GM12878 (cell line): ENCODE measurements around the gene CHD5. TPM values are rescaled to one million over a fixed set of nuclear protein-coding genes. Genes with fewer than 3 reads are reported as not detected.

Experiments
- ATAC-seq: fragments of 200-7000 bp; cut with Tn5 transposase; 3 replicates; pipeline ENCODE4 v1.9.1; 2020; ENCODE audit warnings: mild to moderate bottlenecking, moderate library complexity
- BruUV-seq: library from RNA; stranded (reverse); fragments of 400-500 nt; replicated peaks from 2 replicates; lab custom pipeline; 2021; lab: Mats Ljungman, UMichigan
- CTCF ChIA-PET: fragments of 300-600 bp; sonication (Branson Sonifier 250); formaldehyde crosslinking; extraction: SDS; loops from one replicate; lab custom pipeline; 2021; ENCODE audit warnings: inconsistent platforms; lab: Yijun Ruan, JAX
- POLR2A ChIA-PET: fragments of 350-600 bp; formaldehyde crosslinking; extraction: SDS; loops from one replicate; lab custom pipeline; 2021; ENCODE audit warnings: inconsistent platforms; lab: Charles Lee
- RAD21 ChIA-PET: fragments of 300-600 bp; sonication (Branson Sonifier 250); formaldehyde crosslinking; loops from one replicate; lab custom pipeline; 2023; ENCODE audit warnings: antibody characterized with exemption; ENCODE audit not compliant: unreplicated experiment; lab: Charles Lee
- SMC1A ChIA-PET: fragments of 300-600 bp; sonication (Branson Sonifier 250); formaldehyde crosslinking; loops from one replicate; lab custom pipeline; 2023; ENCODE audit not compliant: unreplicated experiment, uncharacterized antibody; lab: Charles Lee
- DNase-seq: peaks from one replicate; pipeline ENCODE4 v3.0.0-alpha.2; 2011; ENCODE audit warnings: low read depth, low spot score
- FAIRE-seq: peaks from 3 replicates; lab custom pipeline; 2011; peaks lifted over from hg19 to GRCh38; lab: Jason Lieb, UNC
- H2AFZ ChIP-seq: 2 replicates; pipeline ENCODE4 v1.6.0; 2011; ENCODE audit warnings: low read depth, low read length, control low read depth; ENCODE audit not compliant: control insufficient read depth
- H3K27ac ChIP-seq: 2 replicates; pipeline ENCODE4 v1.5.1; 2011; ENCODE audit warnings: control low read depth; ENCODE audit not compliant: control insufficient read depth, insufficient read depth
- H3K27me3 ChIP-seq, 2 experiments: replicated peaks in 1 of 2; 2 replicates each; pipeline versions ENCODE4 v1.6.0 to v1.6.1; 2011; ENCODE audit warnings: low read length in 1 of 2; ENCODE audit not compliant: control insufficient read depth in 2 of 2, insufficient read depth in 2 of 2
- H3K36me3 ChIP-seq, 2 experiments: 2 replicates each; pipeline ENCODE4 v1.5.1; 2011; ENCODE audit warnings: low read length in 1 of 2; ENCODE audit not compliant: control insufficient read depth in 2 of 2, insufficient read depth in 2 of 2
- H3K4me1 ChIP-seq: 2 replicates; pipeline ENCODE4 v1.6.1; 2011; ENCODE audit warnings: mild to moderate bottlenecking, low read length, moderate library complexity, mixed read lengths; ENCODE audit not compliant: control insufficient read depth, insufficient read depth
- H3K4me2 ChIP-seq: 2 replicates; pipeline ENCODE4 v1.6.0; 2011; ENCODE audit warnings: control low read depth; ENCODE audit not compliant: control insufficient read depth, insufficient read depth
- H3K4me3 ChIP-seq: fragments of 200-600 bp; sonication (generic); 2 replicates; pipeline ENCODE4 v1.5.1; 2016
- H3K79me2 ChIP-seq: 2 replicates; pipeline ENCODE4 v1.6.0; 2011; ENCODE audit warnings: low read length; ENCODE audit not compliant: control insufficient read depth, insufficient read depth
- H3K9ac ChIP-seq: 2 replicates; pipeline ENCODE4 v1.8.0; 2011; ENCODE audit warnings: low read length, control low read depth, mixed read lengths; ENCODE audit not compliant: control insufficient read depth, insufficient read depth
- H3K9me3 ChIP-seq: replicated peaks from 3 replicates; pipeline ENCODE4 v1.5.1; 2011; ENCODE audit warnings: mild to moderate bottlenecking, low read length; ENCODE audit not compliant: control insufficient read depth, insufficient read depth
- H4K20me1 ChIP-seq: 2 replicates; pipeline ENCODE4 v1.6.0; 2011; ENCODE audit not compliant: control insufficient read depth, insufficient read depth
- PAX5 ChIP-seq: IDR thresholded peaks from 2 replicates; pipeline ENCODE4 v1.6.1; 2011; ENCODE audit warnings: low read depth, low read length, borderline replicate concordance
- SRF ChIP-seq, 2 experiments: IDR thresholded peaks; 2 replicates each; pipeline ENCODE4 v1.6.1; 2011; ENCODE audit warnings: low read depth in 2 of 2, low read length in 2 of 2, mild to moderate bottlenecking in 1 of 2, moderate library complexity in 1 of 2
- TBL1XR1 ChIP-seq: IDR thresholded peaks from 2 replicates; pipeline ENCODE4 v1.6.1; 2012; ENCODE audit warnings: low read depth, low read length, improper control_type of control experiment
- WGBS: methylation state at CpG from one replicate; pipeline ENCODE4 v1.1.6; 2016; ENCODE audit warnings: low lambda C conversion rate; ENCODE audit not compliant: insufficient replicate concordance, insufficient coverage; ENCODE audit errors: missing lambda C conversion rate; 5-methylcytosine and 5-hydroxymethylcytosine counted together
- in situ Hi-C: fragments of 300-500 bp; cut with MboI; formaldehyde crosslinking; loops from 9 replicates; pipeline ENCODE4 v1.14.3; 2018; ENCODE audit warnings: mixed read lengths
- intact Hi-C: fragments of 100-400 bp; cut with micrococcal nuclease; formaldehyde crosslinking; loops from one replicate; pipeline ENCODE4 v1.14.2; 2022; ENCODE audit not compliant: unreplicated experiment
- polyA plus RNA-seq, 11 experiments: library from polyadenylated mRNA; depleted of rRNA in 4 of 11; unstranded in 6 of 11; stranded (reverse) in 5 of 11; fragments of >200 nt; fragmentation: Nextera tagmentation in 4 of 11; fragmentation: Illumina TruSeq in 1 of 11; extraction: Ambion mirVana in 4 of 11; extraction: Trizol in 1 of 11; gene quantifications; 1 replicate in 1 of 11; 2 replicates in 10 of 11; pipeline versions ENCODE4 v1.2.1 to v1.2.3, GENCODE V29; 2011 to 2016; ENCODE audit warnings: inconsistent platforms in 2 of 11, missing spikeins in 2 of 11, low read depth in 1 of 11
- total RNA-seq, 4 experiments: library from RNA; depleted of rRNA in 3 of 4; stranded (reverse); fragments of >200 nt in 3 of 4; fragmentation: Illumina TruSeq in 1 of 4; extraction: Trizol in 1 of 4; gene quantifications; 2 replicates each; pipeline versions ENCODE4 v1.2.1 to v1.2.3, GENCODE V29; 2013 to 2021
- TF ChIP-seq, protein P1 (sequence below): IDR thresholded peaks from 2 replicates; pipeline ENCODE4 v1.6.1; 2012; ENCODE audit warnings: low read depth, low read length, improper control_type of control experiment
- TF ChIP-seq, protein P2 (sequence below): fragments of 450-650 bp; IDR thresholded peaks from 2 replicates; pipeline ENCODE4 v1.6.1; 2018; ENCODE audit warnings: borderline replicate concordance, mild to moderate bottlenecking; ENCODE audit not compliant: partially characterized antibody

The CHD5 gene
- total and polyA plus RNA-seq, 10 of the 15 experiments (the other 5 are each of a cell fraction or from before 2014, with no cell fraction given), result 0.03 to 0.49 (median 0.13) TPM; not detected in 3

DNA sequence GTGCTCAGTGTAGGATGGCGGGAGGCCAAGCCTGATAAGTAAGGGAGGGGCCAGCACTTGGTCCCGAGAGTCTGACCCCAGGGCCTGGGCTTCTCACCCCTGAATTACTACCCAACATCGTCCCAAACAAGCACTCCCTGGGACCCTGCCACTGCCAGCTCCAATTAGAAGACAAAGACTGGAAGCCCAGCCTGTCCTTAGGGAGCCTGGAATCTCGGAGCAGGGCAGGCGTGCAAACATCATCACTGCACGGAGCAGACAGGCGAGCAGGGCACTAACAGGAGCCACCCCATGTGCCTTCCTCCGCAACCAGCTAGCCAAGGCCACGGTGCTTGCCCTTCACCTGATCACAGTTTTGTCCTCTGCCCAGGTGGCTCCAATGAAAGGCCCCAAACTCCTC lies 111.2 kb downstream of the CHD5 start (continued):
- TF ChIP-seq, protein P1, sequence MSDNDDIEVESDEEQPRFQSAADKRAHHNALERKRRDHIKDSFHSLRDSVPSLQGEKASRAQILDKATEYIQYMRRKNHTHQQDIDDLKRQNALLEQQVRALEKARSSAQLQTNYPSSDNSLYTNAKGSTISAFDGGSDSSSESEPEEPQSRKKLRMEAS, result no peak

DNA sequence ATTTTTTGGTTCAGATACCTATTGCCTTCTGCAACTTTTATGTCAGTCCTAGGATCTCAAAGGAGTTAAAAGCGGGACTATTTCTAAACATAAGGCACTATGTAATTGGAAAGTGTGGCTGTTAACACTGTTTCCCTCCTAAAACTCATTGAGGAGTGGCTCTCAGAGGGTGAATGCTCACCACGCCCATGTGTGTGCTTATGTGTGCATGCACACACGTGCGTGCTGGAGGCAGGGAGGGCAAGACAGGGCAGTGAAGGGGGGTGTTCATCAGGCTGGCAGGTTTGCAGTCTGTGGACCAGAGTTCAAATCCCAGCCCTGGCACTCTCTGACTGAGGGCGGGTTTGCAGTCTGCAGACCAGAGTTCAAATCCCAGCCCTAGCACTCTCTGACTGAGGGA lies 112.0 kb downstream of the CHD5 start:
- in situ Hi-C loops (no loop called here), intact Hi-C loops (no loop called here)
- Histone ChIP-seq H3K4me2 (no peak overlapping the region), H3K79me2 (no peaks in the 10 kb centered on the region), H3K27ac (no peak overlapping the region), H2AFZ (no peak overlapping the region), H3K27me3 (no peaks in the 10 kb centered on the region)
- ChIA-PET SMC1A (no interaction called here), CTCF (interaction anchor here (1.2 kb wide), 1 partner anchor 12 kb away, joined by 4 read pairs; no protein-coding TSS in a partner anchor), POLR2A (no interaction called here), RAD21 (no interaction called here)
- BruUV-seq, result no TSS peak
- WGBS, result 96% methylated on average over 5 of the region's 5 CpGs
- no peak for ATAC-seq
- no peak for FAIRE-seq
- no peak for DNase-seq
- TF ChIP-seq SRF (IDR thresholded peaks at IDR 0.05; ENCODE audit: low read depth in 2 of 2, low read length in 2 of 2), result no peak
- TF ChIP-seq, protein P2, sequence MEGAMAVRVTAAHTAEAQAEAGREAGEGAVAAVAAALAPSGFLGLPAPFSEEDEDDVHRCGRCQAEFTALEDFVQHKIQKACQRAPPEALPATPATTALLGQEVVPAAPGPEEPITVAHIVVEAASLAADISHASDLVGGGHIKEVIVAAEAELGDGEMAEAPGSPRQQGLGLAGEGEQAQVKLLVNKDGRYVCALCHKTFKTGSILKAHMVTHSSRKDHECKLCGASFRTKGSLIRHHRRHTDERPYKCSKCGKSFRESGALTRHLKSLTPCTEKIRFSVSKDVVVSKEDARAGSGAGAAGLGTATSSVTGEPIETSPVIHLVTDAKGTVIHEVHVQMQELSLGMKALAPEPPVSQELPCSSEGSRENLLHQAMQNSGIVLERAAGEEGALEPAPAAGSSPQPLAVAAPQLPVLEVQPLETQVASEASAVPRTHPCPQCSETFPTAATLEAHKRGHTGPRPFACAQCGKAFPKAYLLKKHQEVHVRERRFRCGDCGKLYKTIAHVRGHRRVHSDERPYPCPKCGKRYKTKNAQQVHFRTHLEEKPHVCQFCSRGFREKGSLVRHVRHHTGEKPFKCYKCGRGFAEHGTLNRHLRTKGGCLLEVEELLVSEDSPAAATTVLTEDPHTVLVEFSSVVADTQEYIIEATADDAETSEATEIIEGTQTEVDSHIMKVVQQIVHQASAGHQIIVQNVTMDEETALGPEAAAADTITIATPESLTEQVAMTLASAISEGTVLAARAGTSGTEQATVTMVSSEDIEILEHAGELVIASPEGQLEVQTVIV, result no peak
- TF ChIP-seq TBL1XR1, result no peak
- no peak for TF ChIP-seq PAX5
- TF ChIP-seq, all 136 proteins: peak for 0
- Histone ChIP-seq H3K36me3 (peaks cover 2 to 6% of the 10 kb centered on the region in 2 experiments; a peak in 3 of 4 replicates), H3K9ac (no peak overlapping the region), H3K4me1 (no peaks in the 10 kb centered on the region), H3K9me3 (no peaks in the 10 kb centered on the region), H3K4me3 (no peak overlapping the region), H4K20me1 (peaks cover 4% of the 10 kb centered on the region)
